ENCODE data around the gene SSTR5. TPM values are rescaled to one million over a fixed set of nuclear protein-coding genes. Genes with fewer than 3 reads are reported as not detected.

SSTR5 gene
- total and polyA plus RNA-seq, 10 of the 15 experiments (the other 5 are each of a cell fraction or from before 2014, with no cell fraction given), result not detected

GRCh38 chr16:1078579-1079021 is 6.1 kb downstream of the SSTR5 start:
- Histone ChIP-seq H2AFZ (ENCODE audit: control insufficient read depth, low read depth, low read length) (no peak overlapping the region), H3K36me3 (ENCODE audit: control insufficient read depth in 2 of 2, insufficient read depth in 2 of 2, low read length in 1 of 2) (no peaks in the 10 kb centered on the region), H3K4me3 (no peak overlapping the region), H4K20me1 (ENCODE audit: control insufficient read depth, insufficient read depth) (no peaks in the 10 kb centered on the region), H3K79me2 (ENCODE audit: control insufficient read depth, insufficient read depth, low read length) (no peaks in the 10 kb centered on the region), H3K4me2 (ENCODE audit: control insufficient read depth, insufficient read depth) (no peak overlapping the region), H3K9me3 (replicated peaks; ENCODE audit: control insufficient read depth, insufficient read depth, low read length) (no peaks in the 10 kb centered on the region; the same call in 2 of the 3 replicates), H3K4me1 (ENCODE audit: control insufficient read depth, insufficient read depth, low read length) (no peaks in the 10 kb centered on the region), H3K27me3 (replicated peaks in 1 of 2; ENCODE audit: control insufficient read depth in 2 of 2, insufficient read depth in 2 of 2, low read length in 1 of 2) (no peaks in the 10 kb centered on the region), H3K9ac (ENCODE audit: control insufficient read depth, insufficient read depth, low read length) (no peak overlapping the region), H3K27ac (ENCODE audit: control insufficient read depth, insufficient read depth) (no peak overlapping the region)
- CTCF ChIA-PET, result no interaction called here
- FAIRE-seq (no peak), ATAC-seq (no peak), DNase-seq (ENCODE audit: low read depth, low spot score) (no peak)
- 71% methylated on average over 22 of the region's 28 CpGs for WGBS (ENCODE audit: insufficient coverage, insufficient replicate concordance, low lambda C conversion rate, missing lambda C conversion rate)
- SMC1A ChIA-PET (ENCODE audit: uncharacterized antibody, unreplicated experiment), result no interaction called here
- RAD21 ChIA-PET (ENCODE audit: unreplicated experiment), result no interaction called here
- TF ChIP-seq PRDM15 (CRISPR knock-in tag; IDR thresholded peaks at IDR 0.05), result no peak
- TF ChIP-seq ZNF217 (IDR thresholded peaks at IDR 0.05), result no peak
- TF ChIP-seq SMAD1 (IDR thresholded peaks at IDR 0.05; ENCODE audit: low read depth, partially characterized antibody), result no peak
- intact Hi-C loops (cut with micrococcal nuclease; ENCODE audit: unreplicated experiment), result no loop called here
- POLR2A ChIA-PET, result no interaction called here
- no TSS peak for BruUV-seq (replicated peaks)
- in situ Hi-C loops (cut with MboI), result no loop called here

GRCh38 chr16:1079341-1079740 is 6.8 kb downstream of the SSTR5 start:
- ChIA-PET SMC1A (ENCODE audit: uncharacterized antibody, unreplicated experiment) (no interaction called here), POLR2A (no interaction called here), RAD21 (ENCODE audit: unreplicated experiment) (no interaction called here), CTCF (no interaction called here)
- in situ Hi-C loops (cut with MboI) (no loop called here), intact Hi-C loops (cut with micrococcal nuclease; ENCODE audit: unreplicated experiment) (no loop called here)
- no peaks in the 10 kb centered on the region for H3K4me1 ChIP-seq (ENCODE audit: control insufficient read depth, insufficient read depth, low read length)
- ATAC-seq (no peak), FAIRE-seq (no peak), DNase-seq (ENCODE audit: low read depth, low spot score) (no peak)
- no peak overlapping the region for H3K27ac ChIP-seq (ENCODE audit: control insufficient read depth, insufficient read depth)
- H4K20me1 ChIP-seq (ENCODE audit: control insufficient read depth, insufficient read depth), result no peaks in the 10 kb centered on the region
- H3K36me3 ChIP-seq (ENCODE audit: control insufficient read depth in 2 of 2, insufficient read depth in 2 of 2, low read length in 1 of 2), result no peaks in the 10 kb centered on the region
- H3K4me3 ChIP-seq, result no peak overlapping the region
- H2AFZ ChIP-seq (ENCODE audit: control insufficient read depth, low read depth, low read length), result no peak overlapping the region
- H3K27me3 ChIP-seq (replicated peaks in 1 of 2; ENCODE audit: control insufficient read depth in 2 of 2, insufficient read depth in 2 of 2, low read length in 1 of 2), result no peaks in the 10 kb centered on the region
- no peak overlapping the region for H3K9ac ChIP-seq (ENCODE audit: control insufficient read depth, insufficient read depth, low read length)
- no peaks in the 10 kb centered on the region for H3K79me2 ChIP-seq (ENCODE audit: control insufficient read depth, insufficient read depth, low read length)
- BruUV-seq (replicated peaks), result no TSS peak
- no peak overlapping the region for H3K4me2 ChIP-seq (ENCODE audit: control insufficient read depth, insufficient read depth)
- H3K9me3 ChIP-seq (replicated peaks; ENCODE audit: control insufficient read depth, insufficient read depth, low read length), result no peaks in the 10 kb centered on the region; the same call in 2 of the 3 replicates
- 93% methylated on average over 34 of the region's 43 CpGs for WGBS (ENCODE audit: insufficient coverage, insufficient replicate concordance, low lambda C conversion rate, missing lambda C conversion rate)
- TF ChIP-seq HDGF (IDR thresholded peaks at IDR 0.05) (no peak), MEF2A (IDR thresholded peaks at IDR 0.05; ENCODE audit: insufficient read depth, low read depth, low read length) (no peak), JUND (IDR thresholded peaks at IDR 0.05; ENCODE audit: low read depth, low read length) (no peak), PRDM15 (CRISPR knock-in tag; IDR thresholded peaks at IDR 0.05) (no peak)

All from GM12878 (cell line).